ENCODE data around the gene MSI2. TPM values are rescaled to one million over a fixed set of nuclear protein-coding genes. Genes with fewer than 3 reads are reported as not detected.

Gene MSI2
- total RNA-seq, 4 donors from 2014 or later, result 19.7 to 35.8 (median 22.4) TPM

- DNase-seq (ENCODE audit: low spot score in 2 of 2), result no peak
- TF ChIP-seq POLR2A (IDR thresholded peaks at IDR 0.05) (no peak), EP300 (IDR thresholded peaks at IDR 0.05) (no peak), POLR2AphosphoS5 (IDR thresholded peaks at IDR 0.05) (no peak)
- TF ChIP-seq, protein P1, sequence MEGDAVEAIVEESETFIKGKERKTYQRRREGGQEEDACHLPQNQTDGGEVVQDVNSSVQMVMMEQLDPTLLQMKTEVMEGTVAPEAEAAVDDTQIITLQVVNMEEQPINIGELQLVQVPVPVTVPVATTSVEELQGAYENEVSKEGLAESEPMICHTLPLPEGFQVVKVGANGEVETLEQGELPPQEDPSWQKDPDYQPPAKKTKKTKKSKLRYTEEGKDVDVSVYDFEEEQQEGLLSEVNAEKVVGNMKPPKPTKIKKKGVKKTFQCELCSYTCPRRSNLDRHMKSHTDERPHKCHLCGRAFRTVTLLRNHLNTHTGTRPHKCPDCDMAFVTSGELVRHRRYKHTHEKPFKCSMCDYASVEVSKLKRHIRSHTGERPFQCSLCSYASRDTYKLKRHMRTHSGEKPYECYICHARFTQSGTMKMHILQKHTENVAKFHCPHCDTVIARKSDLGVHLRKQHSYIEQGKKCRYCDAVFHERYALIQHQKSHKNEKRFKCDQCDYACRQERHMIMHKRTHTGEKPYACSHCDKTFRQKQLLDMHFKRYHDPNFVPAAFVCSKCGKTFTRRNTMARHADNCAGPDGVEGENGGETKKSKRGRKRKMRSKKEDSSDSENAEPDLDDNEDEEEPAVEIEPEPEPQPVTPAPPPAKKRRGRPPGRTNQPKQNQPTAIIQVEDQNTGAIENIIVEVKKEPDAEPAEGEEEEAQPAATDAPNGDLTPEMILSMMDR (IDR thresholded peaks at IDR 0.05), result no peak
- Histone ChIP-seq H3K9me3 (peaks cover 19% of the 10 kb centered on the region), H3K36me3 (no peaks in the 10 kb centered on the region), H3K4me1 (no peaks in the 10 kb centered on the region), H3K4me3 (no peak overlapping the region), H3K27ac (no peak overlapping the region), H3K27me3 (no peaks in the 10 kb centered on the region)
- WGBS, result 80% methylated on average over 11 of the region's 11 CpGs
These were observed 134.9 kb downstream of the MSI2 start for GRCh38 chr17:57391076-57391825.

- H3K27me3 ChIP-seq, result no peaks in the 10 kb centered on the region
- H3K4me3 ChIP-seq, result no peak overlapping the region
- DNase-seq (ENCODE audit: low spot score in 2 of 2), result no peak
- 78% methylated on average over 11 of the region's 11 CpGs for WGBS
- H3K27ac ChIP-seq, result no peak overlapping the region
- H3K4me1 ChIP-seq, result no peaks in the 10 kb centered on the region
- H3K36me3 ChIP-seq, result no peaks in the 10 kb centered on the region
- peaks cover 13% of the 10 kb centered on the region for H3K9me3 ChIP-seq
- TF ChIP-seq POLR2AphosphoS5 (IDR thresholded peaks at IDR 0.05) (no peak), POLR2A (IDR thresholded peaks at IDR 0.05) (no peak), EP300 (IDR thresholded peaks at IDR 0.05) (no peak)
- TF ChIP-seq, protein P1 (IDR thresholded peaks at IDR 0.05), result no peak
These were observed 135.6 kb downstream of the MSI2 start for GRCh38 chr17:57391857-57392471.

- Histone ChIP-seq H3K27me3 (no peaks in the 10 kb centered on the region), H3K4me3 (no peak overlapping the region), H3K9me3 (peaks cover 7% of the 10 kb centered on the region), H3K27ac (no peak overlapping the region), H3K36me3 (no peaks in the 10 kb centered on the region), H3K4me1 (no peaks in the 10 kb centered on the region)
- no peak for DNase-seq (ENCODE audit: low spot score in 2 of 2)
- 98% methylated on average over 6 of the region's 6 CpGs for WGBS
- TF ChIP-seq POLR2A (IDR thresholded peaks at IDR 0.05) (no peak), POLR2AphosphoS5 (IDR thresholded peaks at IDR 0.05) (no peak), EP300 (IDR thresholded peaks at IDR 0.05) (no peak)
These were observed 137.0 kb downstream of the MSI2 start for GRCh38 chr17:57393368-57393767.

GRCh38 chr17:57394375-57394774, 138.1 kb downstream of the MSI2 start:
- Histone ChIP-seq H3K27ac (no peak overlapping the region), H3K4me3 (no peak overlapping the region), H3K9me3 (peaks cover 7% of the 10 kb centered on the region), H3K27me3 (no peaks in the 10 kb centered on the region), H3K36me3 (no peaks in the 10 kb centered on the region), H3K4me1 (no peaks in the 10 kb centered on the region)
- TF ChIP-seq, protein P1 (IDR thresholded peaks at IDR 0.05), result no peak
- TF ChIP-seq POLR2AphosphoS5 (IDR thresholded peaks at IDR 0.05), result no peak
- TF ChIP-seq POLR2A (IDR thresholded peaks at IDR 0.05), result no peak
- TF ChIP-seq EP300 (IDR thresholded peaks at IDR 0.05), result no peak
- no peak for DNase-seq (ENCODE audit: low spot score in 2 of 2)
- WGBS, result 95% methylated on average over 2 of the region's 2 CpGs

DNA sequence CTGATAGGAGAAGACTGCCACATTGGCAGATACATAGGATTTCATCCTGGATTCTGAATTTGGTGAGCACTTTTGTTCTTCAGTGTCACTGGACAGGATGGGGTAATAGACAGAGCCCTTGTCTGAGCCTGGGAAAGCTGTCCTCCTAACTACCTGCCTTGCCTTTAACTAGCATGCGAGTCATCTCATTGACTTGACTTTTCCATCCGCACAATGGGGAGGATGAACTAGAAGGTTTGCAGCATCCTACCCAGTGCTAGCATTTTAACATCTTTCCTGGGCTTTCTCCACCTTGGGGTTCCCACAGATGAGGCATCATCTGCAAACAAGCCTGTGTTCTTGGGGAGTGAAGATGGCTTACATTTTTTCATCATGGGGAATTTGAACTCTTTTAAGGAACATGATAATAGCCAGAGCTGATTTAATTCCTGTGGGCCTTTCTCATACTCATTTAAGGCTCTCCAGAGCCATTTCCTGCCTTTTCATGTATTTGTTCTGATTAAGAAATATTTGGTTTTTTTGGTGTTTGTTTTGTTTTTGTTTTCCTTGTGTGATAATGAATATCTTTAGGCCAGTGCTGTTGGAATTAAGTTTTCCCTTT, 139.5 kb downstream of the MSI2 start:
- H3K9me3 ChIP-seq, result peaks cover 7% of the 10 kb centered on the region
- no peak overlapping the region for H3K27ac ChIP-seq
- no peak for TF ChIP-seq POLR2AphosphoS5 (IDR thresholded peaks at IDR 0.05)
- no peak for TF ChIP-seq EP300 (IDR thresholded peaks at IDR 0.05)
- no peak overlapping the region for H3K4me3 ChIP-seq
- H3K36me3 ChIP-seq, result no peaks in the 10 kb centered on the region
- H3K27me3 ChIP-seq, result no peaks in the 10 kb centered on the region
- no peak for DNase-seq (ENCODE audit: low spot score in 2 of 2)
- H3K4me1 ChIP-seq, result no peaks in the 10 kb centered on the region
- WGBS, result 92% methylated on average over 2 of the region's 2 CpGs

DNA sequence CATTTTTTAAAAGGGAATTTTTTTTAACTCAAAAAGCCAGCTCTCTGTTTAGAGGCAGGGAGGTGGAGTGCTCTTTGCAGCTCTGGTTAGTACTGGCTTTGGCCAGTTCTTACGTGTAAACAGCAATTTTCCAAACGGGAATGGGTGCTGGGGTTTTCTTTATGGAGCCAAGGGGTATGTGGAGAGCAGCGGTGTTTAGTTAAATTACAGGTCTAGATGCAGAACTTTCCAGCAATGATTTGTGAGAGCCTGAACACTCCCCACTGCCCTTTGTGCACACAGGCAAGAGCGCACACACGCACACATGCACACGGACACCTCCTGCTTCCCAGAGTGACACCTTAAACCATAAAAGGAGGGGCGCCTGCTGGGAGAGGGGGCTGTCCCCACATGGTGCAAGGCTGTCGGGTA, 140.2 kb downstream of the MSI2 start:
- no peaks in the 10 kb centered on the region for H3K27me3 ChIP-seq
- DNase-seq (ENCODE audit: low spot score in 2 of 2), result no peak
- no peak overlapping the region for H3K27ac ChIP-seq
- no peaks in the 10 kb centered on the region for H3K4me1 ChIP-seq
- TF ChIP-seq POLR2A (IDR thresholded peaks at IDR 0.05), result no peak
- no peak for TF ChIP-seq EP300 (IDR thresholded peaks at IDR 0.05)
- TF ChIP-seq, protein P1 (IDR thresholded peaks at IDR 0.05), result no peak
- no peak for TF ChIP-seq POLR2AphosphoS5 (IDR thresholded peaks at IDR 0.05)
- H3K9me3 ChIP-seq, result peaks cover 7% of the 10 kb centered on the region
- WGBS, result 86% methylated on average over 8 of the region's 8 CpGs
- no peaks in the 10 kb centered on the region for H3K36me3 ChIP-seq
- no peak overlapping the region for H3K4me3 ChIP-seq

Measured in suprapubic skin (tissue), 4 donors.